CD14-positive monocyte (primary cell): ENCODE data around the gene LACTBL1. TPM values are rescaled to one million over a fixed set of nuclear protein-coding genes. Genes with fewer than 3 reads are reported as not detected.

Experiments
- DNase-seq, 3 donors: peaks; one replicate each; pipeline ENCODE4 v3.0.0-alpha.2; 2011 to 2022
- H2AFZ ChIP-seq: 2 replicates; pipeline ENCODE4 v1.6.0; 2012; ENCODE audit warnings: mild to moderate bottlenecking, low read depth, low read length, inconsistent platforms; ENCODE audit not compliant: insufficient read depth, poor library complexity, severe bottlenecking
- H3K27ac ChIP-seq, 2 donors: 1 replicate in 1 of 2; 2 replicates in 1 of 2; pipeline ENCODE4 v1.5.1; 2012 to 2013; ENCODE audit warnings: low read length in 2 of 2, control low read depth in 1 of 2, inconsistent platforms in 1 of 2, low read depth in 1 of 2, mild to moderate bottlenecking in 1 of 2
- H3K27me3 ChIP-seq, 2 donors: one replicate each; pipeline versions ENCODE4 v1.6.0 to v1.6.1; 2011 to 2013; ENCODE audit warnings: low read length in 2 of 2; ENCODE audit not compliant: control insufficient read depth in 2 of 2, insufficient read depth in 2 of 2
- H3K36me3 ChIP-seq, 2 donors: replicated peaks in 1 of 2; 1 replicate in 1 of 2; 2 replicates in 1 of 2; pipeline versions ENCODE4 v1.5.1 to v1.6.1; 2012 to 2013; ENCODE audit warnings: low read length in 2 of 2, control low read depth in 1 of 2, inconsistent platforms in 1 of 2, mild to moderate bottlenecking in 1 of 2; ENCODE audit not compliant: insufficient read depth in 2 of 2, control insufficient read depth in 1 of 2
- H3K4me1 ChIP-seq, 2 donors: 1 replicate in 1 of 2; 2 replicates in 1 of 2; pipeline versions ENCODE4 v1.5.1 to v1.6.1; 2012 to 2013; ENCODE audit warnings: low read length in 2 of 2, control low read depth in 1 of 2, inconsistent platforms in 1 of 2, mild to moderate bottlenecking in 1 of 2, moderate library complexity in 1 of 2; ENCODE audit not compliant: insufficient read depth in 2 of 2, control insufficient read depth in 1 of 2
- H3K4me2 ChIP-seq: replicated peaks from 2 replicates; pipeline ENCODE3; 2012; ENCODE audit warnings: low read length, moderate library complexity, mild to moderate bottlenecking; ENCODE audit not compliant: poor library complexity, severe bottlenecking; ENCODE audit errors: extremely low read depth
- H3K4me3 ChIP-seq, 3 experiments: fragments of 200-600 bp in 1 of 3; sonication (generic) in 1 of 3; replicated peaks in 1 of 3; 1 replicate in 2 of 3; 2 replicates in 1 of 3; pipeline ENCODE4 v1.5.1; 2011 to 2013; ENCODE audit warnings: low read length in 3 of 3, mild to moderate bottlenecking in 3 of 3, control low read depth in 2 of 3, low read depth in 2 of 3, inconsistent platforms in 1 of 3, moderate library complexity in 1 of 3
- H3K79me2 ChIP-seq: 2 replicates; pipeline ENCODE4 v1.6.0; 2012; ENCODE audit warnings: mild to moderate bottlenecking, control low read depth, inconsistent platforms, low read length, moderate library complexity; ENCODE audit not compliant: insufficient read depth
- H3K9ac ChIP-seq: 2 replicates; pipeline ENCODE4 v1.6.0; 2017; ENCODE audit warnings: low read length, mild to moderate bottlenecking; ENCODE audit not compliant: insufficient read depth, poor library complexity, severe bottlenecking
- H3K9me3 ChIP-seq, 2 donors: replicated peaks in 1 of 2; 1 replicate in 1 of 2; 2 replicates in 1 of 2; pipeline versions ENCODE4 v1.5.1 to v1.6.1; 2012 to 2013; ENCODE audit warnings: low read length in 2 of 2, control low read depth in 1 of 2; ENCODE audit not compliant: control insufficient read depth in 1 of 2, insufficient read depth in 1 of 2
- H4K20me1 ChIP-seq: 2 replicates; pipeline ENCODE4 v1.6.0; 2012; ENCODE audit warnings: mild to moderate bottlenecking, low read length, control low read depth, moderate library complexity; ENCODE audit not compliant: insufficient read depth
- H3K27ac Mint-ChIP-seq, 7 donors: one replicate each; pipeline ENCODE4 v1.8.0; 2020; ENCODE audit warnings: mild to moderate bottlenecking in 7 of 7, mixed read lengths in 7 of 7, moderate library complexity in 6 of 7, inconsistent platforms in 2 of 7
- H3K27me3 Mint-ChIP-seq, 3 donors: one replicate each; pipeline ENCODE4 v1.8.0; 2021 to 2022; ENCODE audit warnings: low read depth in 3 of 3, mild to moderate bottlenecking in 3 of 3, mixed read lengths in 3 of 3, moderate library complexity in 3 of 3, inconsistent platforms in 1 of 3
- H3K36me3 Mint-ChIP-seq, 2 donors: one replicate each; pipeline ENCODE4 v1.8.0; 2020; ENCODE audit warnings: mixed read lengths in 2 of 2, inconsistent platforms in 1 of 2, mild to moderate bottlenecking in 1 of 2
- H3K4me1 Mint-ChIP-seq: one replicate; pipeline ENCODE4 v1.8.0; 2020; ENCODE audit warnings: mild to moderate bottlenecking, mixed read lengths
- H3K4me3 Mint-ChIP-seq, 2 donors: one replicate each; pipeline ENCODE4 v1.8.0; 2020; ENCODE audit warnings: mild to moderate bottlenecking in 2 of 2, mixed read lengths in 2 of 2, moderate library complexity in 1 of 2
- H3K9me3 Mint-ChIP-seq, 7 donors: one replicate each; pipeline ENCODE4 v1.8.0; 2020 to 2022; ENCODE audit warnings: mixed read lengths in 7 of 7, mild to moderate bottlenecking in 6 of 7, moderate library complexity in 6 of 7, inconsistent platforms in 2 of 7
- CTCF ChIP-seq: fragments of 200-600 bp; IDR thresholded peaks from one replicate; pipeline ENCODE4 v1.8.0; 2022; ENCODE audit warnings: antibody characterized with exemption, mild to moderate bottlenecking
- WGBS: methylation state at CpG from one replicate; pipeline ENCODE4 v1.1.5; 2013; ENCODE audit warnings: missing lambda C conversion rate; ENCODE audit not compliant: insufficient coverage; 5-methylcytosine and 5-hydroxymethylcytosine counted together
- intact Hi-C, 2 donors: fragments of 100-400 bp; cut with micrococcal nuclease; formaldehyde crosslinking; loops; one replicate each; pipeline versions ENCODE4 v1.15.0 to v1.15.1; 2023
- polyA plus RNA-seq, 3 donors: library from polyadenylated mRNA; depleted of rRNA in 1 of 3; unstranded in 2 of 3; stranded (reverse) in 1 of 3; fragments of 300-500 nt in 2 of 3; fragments of >200 nt in 1 of 3; fragmentation: Illumina TruSeq in 2 of 3; gene quantifications; 1 replicate in 2 of 3; 2 replicates in 1 of 3; pipeline ENCODE4 v1.2.3, GENCODE V29; 2012 to 2021

The LACTBL1 gene
- polyA plus RNA-seq, 3 donors, result not detected

GRCh38 chr1:22963044-22963677 is 9.5 kb downstream of the LACTBL1 start:
- peaks cover 5 to 11% (median 8%) of the 10 kb centered on the region in 3 donors for H3K27me3 Mint-ChIP-seq
- Histone ChIP-seq H3K79me2 (no peaks in the 10 kb centered on the region), H3K9me3 (no peaks in the 10 kb centered on the region), H3K9ac (no peak overlapping the region), H3K27me3 (no peaks in the 10 kb centered on the region), H3K4me2 (no peak overlapping the region), H3K36me3 (no peaks in the 10 kb centered on the region), H3K4me3 (no peak overlapping the region), H2AFZ (no peak overlapping the region), H3K27ac (no peak overlapping the region), H3K4me1 (no peaks in the 10 kb centered on the region), H4K20me1 (no peaks in the 10 kb centered on the region)
- H3K4me3 Mint-ChIP-seq, result no peak overlapping the region
- no peak for DNase-seq
- TF ChIP-seq CTCF, result no peak
- WGBS, result 92% methylated on average over 7 of the region's 10 CpGs
- H3K9me3 Mint-ChIP-seq, result peaks cover 2 to 6% (median 4%) of the 10 kb centered on the region in 7 donors
- H3K4me1 Mint-ChIP-seq, result no peaks in the 10 kb centered on the region
- H3K36me3 Mint-ChIP-seq, result no peaks in the 10 kb centered on the region
- no peak overlapping the region for H3K27ac Mint-ChIP-seq
- intact Hi-C loops, result no loop called here

GRCh38 chr1:22962558-22962957 is 10.1 kb downstream of the LACTBL1 start:
- WGBS, result 58% methylated on average over 1 of the region's 3 CpGs
- Mint-ChIP-seq H3K36me3 (no peaks in the 10 kb centered on the region), H3K4me1 (no peaks in the 10 kb centered on the region), H3K9me3 (peaks cover 2 to 6% (median 4%) of the 10 kb centered on the region in 7 donors), H3K27ac (no peak overlapping the region), H3K27me3 (peaks cover 5 to 11% (median 6%) of the 10 kb centered on the region in 3 donors), H3K4me3 (no peak overlapping the region)
- no peaks in the 10 kb centered on the region for H3K27me3 ChIP-seq
- H3K4me3 ChIP-seq, result no peak overlapping the region
- no peak overlapping the region for H2AFZ ChIP-seq
- no peaks in the 10 kb centered on the region for H3K9me3 ChIP-seq
- H3K4me2 ChIP-seq, result no peak overlapping the region
- no peak overlapping the region for H3K27ac ChIP-seq
- intact Hi-C loops, result no loop called here
- no peaks in the 10 kb centered on the region for H3K79me2 ChIP-seq
- no peak for TF ChIP-seq CTCF
- H3K9ac ChIP-seq, result no peak overlapping the region
- DNase-seq, result no peak
- no peaks in the 10 kb centered on the region for H3K4me1 ChIP-seq
- H4K20me1 ChIP-seq, result no peaks in the 10 kb centered on the region
- no peaks in the 10 kb centered on the region for H3K36me3 ChIP-seq
